KMS-11 (cell line): ENCODE measurements around the gene ERAP2.
A peak's percentile ranks its signal among the peaks of the same experiment; 100 is the strongest.
"Not testable (repeated sequence)": the region's sequence is repeated elsewhere in the genome, so short reads cannot be mapped to it uniquely, and the experiment has no call there.

ENCODE experiments used
- H2AFZ ChIP-seq: fragments of 200-600 bp; sonication (generic); 2 replicates; pipeline ENCODE4 v1.6.1; 2016; ENCODE audit warnings: antibody characterized with exemption, mixed run types, low read depth
- H3K27ac ChIP-seq: fragments of 200-600 bp; sonication (generic); 2 replicates; pipeline ENCODE4 v1.6.1; 2016; ENCODE audit warnings: mild to moderate bottlenecking, mixed run types
- H3K27me3 ChIP-seq: fragments of 200-600 bp; sonication (generic); 2 replicates; pipeline ENCODE4 v1.6.1; 2017; ENCODE audit warnings: mild to moderate bottlenecking, low read depth, mixed run types, moderate library complexity; ENCODE audit not compliant: insufficient read depth
- H3K36me3 ChIP-seq: fragments of 200-600 bp; sonication (generic); 2 replicates; pipeline ENCODE4 v1.6.1; 2017; ENCODE audit warnings: mild to moderate bottlenecking, mixed run types; ENCODE audit not compliant: insufficient read depth
- H3K4me1 ChIP-seq: fragments of 200-600 bp; sonication (generic); 2 replicates; pipeline ENCODE4 v1.6.1; 2016; ENCODE audit warnings: mild to moderate bottlenecking, low read depth, mixed run types; ENCODE audit not compliant: poor library complexity, severe bottlenecking
- H3K4me2 ChIP-seq: fragments of 200-600 bp; sonication (generic); 2 replicates; pipeline ENCODE4 v1.7.0; 2016; ENCODE audit warnings: mild to moderate bottlenecking, mixed run types
- H3K4me3 ChIP-seq: fragments of 200-600 bp; sonication (generic); IDR thresholded peaks from 2 replicates; pipeline ENCODE4 v1.6.1; 2017; ENCODE audit warnings: low read depth, low read length, mixed read lengths; ENCODE audit not compliant: insufficient read depth
- H3K79me2 ChIP-seq: fragments of 200-600 bp; sonication (generic); 2 replicates; pipeline ENCODE4 v1.6.1; 2016; ENCODE audit warnings: low read depth, mixed run types; ENCODE audit not compliant: insufficient read depth
- H3K9ac ChIP-seq: fragments of 200-600 bp; sonication (generic); 2 replicates; pipeline ENCODE4 v1.6.1; 2016; ENCODE audit warnings: mild to moderate bottlenecking, mixed run types
- H4K20me1 ChIP-seq: fragments of 200-600 bp; sonication (generic); 2 replicates; pipeline ENCODE4 v1.6.1; 2016; ENCODE audit warnings: mild to moderate bottlenecking, mixed run types; ENCODE audit not compliant: insufficient read depth
- CTCF ChIP-seq: fragments of 200-600 bp; sonication (generic); conservative IDR thresholded peaks from 2 replicates; pipeline ENCODE4 v1.6.1; 2017; ENCODE audit warnings: low read depth, mild to moderate bottlenecking, antibody characterized with exemption, low read length, moderate library complexity, mixed read lengths

Gene ERAP2

GRCh38 chr5:96874631-96875030 lies 1.7 kb upstream of the ERAP2 start:
- no peak overlapping the region for H3K4me3 ChIP-seq
- H3K36me3 ChIP-seq: no peaks in the 10 kb centered on the region
- no peaks in the 10 kb centered on the region for H3K27me3 ChIP-seq
- no peak overlapping the region for H3K27ac ChIP-seq
- H3K4me1 ChIP-seq: peaks cover 28% of the 10 kb centered on the region
- no peak overlapping the region for H3K9ac ChIP-seq
- TF ChIP-seq CTCF: no peak
- H3K79me2 ChIP-seq: peaks cover 12% of the 10 kb centered on the region
- no peak overlapping the region for H3K4me2 ChIP-seq
- H4K20me1 ChIP-seq: no peaks in the 10 kb centered on the region
- no peak overlapping the region for H2AFZ ChIP-seq

GRCh38 chr5:96875791-96876291 lies 459 bp upstream of the ERAP2 start:
- Histone ChIP-seq H3K4me3 (peak overlapping the region; percentile 52), H4K20me1 (no peaks in the 10 kb centered on the region), H3K36me3 (no peaks in the 10 kb centered on the region), H3K4me2 (peak overlapping the region; percentile 98), H3K9ac (peak overlapping the region; percentile 80), H3K79me2 (peaks cover 12% of the 10 kb centered on the region), H3K27me3 (no peaks in the 10 kb centered on the region), H2AFZ (peak overlapping the region; percentile 90), H3K4me1 (peaks cover 18% of the 10 kb centered on the region), H3K27ac (peak overlapping the region; percentile 73)
- no peak for TF ChIP-seq CTCF

GRCh38 chr5:96876977-96877469 lies 723 bp downstream of the ERAP2 start:
- peak overlapping the region; percentile 80; the same call in 1 of the 2 replicates for H3K9ac ChIP-seq
- H3K4me3 ChIP-seq: peak overlapping the region; percentile 52
- H4K20me1 ChIP-seq, H3K36me3 ChIP-seq, H3K27me3 ChIP-seq: not testable (repeated sequence)
- H2AFZ ChIP-seq: peak overlapping the region; percentile 90
- H3K4me1 ChIP-seq: peaks cover 17% of the 10 kb centered on the region
- peaks cover 12% of the 10 kb centered on the region for H3K79me2 ChIP-seq
- peak overlapping the region; percentile 98 for H3K4me2 ChIP-seq
- H3K27ac ChIP-seq: peak overlapping the region; percentile 73

GRCh38 chr5:96879665-96880064 lies 3.4 kb downstream of the ERAP2 start:
- Histone ChIP-seq H3K36me3 (no peaks in the 10 kb centered on the region), H3K79me2 (peaks cover 12% of the 10 kb centered on the region), H3K27ac (no peak overlapping the region), H3K9ac (no peak overlapping the region), H3K4me2 (no peak overlapping the region), H2AFZ (no peak overlapping the region), H3K4me1 (peaks cover 17% of the 10 kb centered on the region), H4K20me1 (no peaks in the 10 kb centered on the region), H3K27me3 (no peaks in the 10 kb centered on the region), H3K4me3 (no peak overlapping the region)
- TF ChIP-seq CTCF: no peak

- H3K79me2 ChIP-seq: peaks cover 12% of the 10 kb centered on the region
- H3K27ac ChIP-seq: no peak overlapping the region
- no peak overlapping the region for H2AFZ ChIP-seq
- TF ChIP-seq CTCF: no peak
- H4K20me1 ChIP-seq: no peaks in the 10 kb centered on the region
- H3K36me3 ChIP-seq: no peaks in the 10 kb centered on the region
- no peak overlapping the region for H3K9ac ChIP-seq
- H3K4me1 ChIP-seq: peaks cover 23% of the 10 kb centered on the region
- H3K27me3 ChIP-seq: no peaks in the 10 kb centered on the region
- no peak overlapping the region for H3K4me2 ChIP-seq
- no peak overlapping the region for H3K4me3 ChIP-seq
These were observed 4.3 kb downstream of the ERAP2 start for GRCh38 chr5:96880444-96881164.
